Muscle of arm (tissue), 14 donors: ENCODE results near the gene HOTAIR. TPM values are rescaled to one million over a fixed set of nuclear protein-coding genes. Genes with fewer than 3 reads are reported as not detected.

Source experiments
- DNase-seq: peaks from one replicate; pipeline ENCODE4 v3.0.0-alpha.2; 2013
- long read RNA-seq, 11 donors: transcript quantifications; one replicate each; lab custom pipeline, GENCODE V29; 2026
- polyA plus RNA-seq, 12 donors: library from polyadenylated mRNA; unstranded; fragments of 120-200 nt; gene quantifications; one replicate each; pipeline ENCODE4 v1.2.1, GENCODE V29; 2013; ENCODE audit not compliant: insufficient read length in 12 of 12

HOTAIR gene
- polyA plus RNA-seq: under 1 TPM in 1 of 12 donors, not detected in 11; 0.11 TPM
- long read RNA-seq, donor 1: 0 reads
- long read RNA-seq, donor 2: 0 reads
- long read RNA-seq, donor 3: 0 reads
- long read RNA-seq, donor 4: 0 reads
- long read RNA-seq, donor 5: 0 reads
- long read RNA-seq, donor 6: 0 reads
- long read RNA-seq, donor 7: 0 reads
- long read RNA-seq, donor 8: 0 reads
- long read RNA-seq, donor 9: 0 reads
- long read RNA-seq, donor 10: 0 reads
- long read RNA-seq, donor 11: 0 reads

DNA sequence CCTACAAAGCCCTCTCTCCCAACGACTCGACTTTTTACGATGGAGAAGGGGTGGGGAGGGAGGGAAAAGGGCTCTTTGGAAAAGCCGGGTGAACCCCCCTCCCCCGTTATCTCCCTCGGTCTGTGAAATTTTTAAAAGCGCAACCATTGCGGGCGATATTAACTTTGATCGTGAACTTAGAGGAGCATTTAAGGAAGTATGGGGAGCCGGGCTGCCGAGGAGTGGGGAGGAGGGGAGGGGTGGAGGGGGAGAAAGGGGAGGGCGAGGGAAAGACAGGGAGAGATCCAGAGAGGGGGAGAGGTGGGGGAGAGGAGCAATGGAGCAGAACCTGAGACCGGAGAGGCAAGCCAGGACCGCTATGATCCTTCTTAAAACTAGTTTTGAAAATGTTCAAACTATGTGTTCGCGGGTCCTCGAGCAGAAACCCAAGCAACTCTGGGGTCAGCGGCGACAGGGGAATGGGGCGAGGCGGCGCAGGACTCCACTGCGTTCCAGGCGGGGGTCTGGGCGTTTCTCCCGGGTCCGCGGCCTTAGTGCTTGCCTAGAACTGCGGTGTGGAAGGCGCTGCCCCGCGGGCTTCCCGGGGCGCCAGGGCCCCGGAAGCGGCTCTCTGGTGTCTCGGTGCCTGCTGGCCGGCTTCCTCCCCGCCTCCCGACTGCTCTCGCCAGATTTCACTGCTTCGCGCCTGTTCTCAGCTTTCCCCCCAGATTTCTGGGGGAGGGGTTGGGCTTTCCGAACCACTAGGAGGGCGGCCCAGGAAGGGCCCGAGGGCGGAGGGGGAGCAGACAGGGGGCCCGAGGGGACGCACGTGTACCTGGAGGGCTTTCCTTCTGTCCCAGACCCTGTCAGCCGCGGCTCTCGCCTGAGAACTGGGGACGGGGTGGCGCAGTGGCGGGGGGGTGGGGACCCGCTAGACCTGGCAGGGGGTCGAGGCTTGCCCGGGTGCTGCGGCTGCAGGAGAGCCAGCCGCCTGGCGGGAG is at the start of gene HOTAIR:
Gene HOTAIR, minus strand, starts transcription at position 871 of the 980 bp plus-strand sequence.
- no peak for DNase-seq

DNA sequence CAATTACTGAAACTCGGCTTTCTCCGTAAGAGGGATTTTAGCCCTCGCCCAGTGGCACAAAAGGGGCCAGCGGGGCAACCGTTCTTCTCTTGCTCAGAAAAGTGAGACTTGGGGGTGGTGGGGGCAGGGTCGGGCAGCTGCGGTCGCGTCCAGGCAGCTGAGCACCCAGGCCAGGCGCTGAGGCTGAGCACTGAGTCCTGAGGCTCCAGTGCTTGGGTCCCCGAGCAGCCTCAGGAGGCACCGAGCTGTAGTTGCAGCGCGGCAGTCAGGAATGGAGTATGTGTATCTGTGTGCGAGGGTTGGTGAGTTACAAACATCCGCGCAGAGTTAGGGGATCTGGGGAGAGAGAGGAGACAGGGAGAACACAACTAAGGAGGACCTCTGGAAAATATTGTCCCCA is 49.4 kb upstream of the HOTAIR start:
- no peak for DNase-seq

DNA sequence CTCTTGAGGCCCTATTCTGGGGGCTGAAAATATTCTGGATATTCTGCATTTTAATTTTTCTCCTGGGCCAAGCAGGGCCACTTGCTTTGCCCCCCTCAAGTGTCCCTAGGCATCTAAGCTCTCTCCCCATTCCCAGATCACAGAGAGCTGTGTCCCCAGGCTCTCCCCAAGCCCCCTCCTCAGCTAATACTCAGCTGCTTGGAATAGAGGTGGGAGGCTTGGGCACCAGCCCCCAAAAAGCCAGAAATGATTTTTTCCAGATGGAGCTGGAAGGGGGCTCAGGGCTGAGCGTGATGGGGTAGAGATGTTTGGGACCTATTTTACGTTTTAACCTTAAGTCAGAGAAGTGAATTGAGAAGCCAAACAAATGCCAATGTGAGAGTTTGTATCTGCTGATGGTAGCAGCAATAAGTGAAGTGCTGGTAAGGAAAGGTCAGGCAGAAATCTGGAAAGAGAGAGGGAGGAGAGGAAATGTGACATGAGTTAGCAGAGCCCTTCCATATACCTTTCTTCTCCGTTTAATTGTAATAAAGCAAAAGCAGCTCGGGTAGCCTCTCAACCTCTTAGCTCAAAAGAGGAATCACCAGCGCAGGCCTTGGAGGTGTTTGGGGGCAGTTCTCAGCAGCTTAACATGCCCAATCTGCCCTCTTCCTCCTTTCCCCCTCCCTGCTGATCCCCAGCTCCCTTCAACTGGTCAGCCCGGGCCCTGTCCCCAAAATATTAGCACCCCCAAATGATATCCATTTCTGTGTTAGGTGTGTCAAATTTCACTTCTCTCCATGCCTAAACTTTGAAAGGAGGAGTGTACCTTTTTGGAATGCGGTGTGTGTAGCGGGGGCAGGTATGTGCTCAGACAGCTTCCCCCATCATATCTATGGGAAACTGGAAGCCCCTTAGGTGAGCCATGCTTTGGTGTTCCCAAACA is 48.5 kb upstream of the HOTAIR start:
- DNase-seq: no peak

DNA sequence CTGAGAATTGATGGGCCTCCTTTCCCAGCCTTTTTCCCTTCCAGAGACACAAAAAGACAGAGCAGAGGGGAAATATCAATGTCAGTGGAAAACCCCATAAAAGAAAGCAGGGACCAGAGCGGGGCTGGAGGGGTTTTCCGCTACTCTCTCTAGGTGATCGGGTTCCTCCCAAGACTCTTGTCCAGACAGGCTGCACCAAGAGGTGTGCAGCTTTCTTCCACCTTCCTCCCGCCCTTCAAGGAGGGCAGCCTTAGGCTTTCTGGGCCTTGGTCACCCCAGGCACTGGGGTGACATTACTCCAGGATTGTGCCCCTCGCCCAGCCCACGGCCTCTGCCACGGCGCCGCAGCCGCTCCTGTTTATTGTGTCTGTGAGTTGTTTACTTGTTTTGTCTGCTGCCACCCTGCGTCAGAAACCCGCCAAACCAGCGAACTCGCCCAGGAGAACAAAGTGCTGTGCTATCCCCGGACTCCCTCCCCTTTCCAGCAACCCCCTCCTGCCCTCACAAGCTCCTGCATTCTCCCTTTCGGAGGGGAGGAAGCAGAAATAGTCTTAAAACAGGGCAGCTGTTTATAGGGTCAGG is 46.8 kb upstream of the HOTAIR start:
- DNase-seq: no peak

DNA sequence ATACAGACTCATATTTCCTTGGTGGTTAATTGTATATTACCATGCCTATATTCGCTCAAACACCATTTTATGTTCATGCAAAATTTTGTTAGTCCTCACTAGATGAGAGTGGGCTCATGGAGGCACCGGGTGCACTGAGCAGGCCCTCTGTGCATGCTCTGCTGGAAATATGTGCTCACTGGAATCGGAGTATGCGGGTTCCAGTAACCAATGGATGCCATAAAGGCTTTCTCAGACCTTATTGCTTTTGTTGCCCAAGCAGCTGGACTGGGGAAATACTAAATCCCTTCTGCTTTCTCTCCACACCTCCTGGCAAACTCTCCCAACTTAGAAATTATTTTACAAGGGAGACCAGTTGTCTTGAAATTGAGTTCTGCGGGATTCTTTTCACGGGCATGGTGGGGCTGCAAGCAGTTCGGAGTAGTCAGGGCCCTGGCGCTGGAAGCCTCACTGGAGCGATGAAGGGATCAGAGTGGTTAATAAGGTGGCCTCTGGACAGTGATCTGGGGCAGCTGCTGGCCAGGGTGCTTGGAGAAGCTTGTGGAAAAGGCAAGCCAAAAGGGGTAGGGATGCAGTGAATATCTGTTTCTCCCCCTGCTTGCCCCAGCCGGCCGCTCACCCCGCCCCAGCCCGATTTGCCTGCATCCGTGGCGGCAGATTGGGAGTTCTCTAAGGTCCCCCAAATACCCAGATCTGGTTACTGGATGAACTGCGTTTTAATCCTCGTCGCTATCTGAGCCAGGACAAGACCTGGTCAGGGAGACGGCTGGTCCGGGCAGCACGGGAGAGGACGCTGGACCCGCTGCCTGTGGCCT is 46.0 kb upstream of the HOTAIR start:
- DNase-seq: no peak

DNA sequence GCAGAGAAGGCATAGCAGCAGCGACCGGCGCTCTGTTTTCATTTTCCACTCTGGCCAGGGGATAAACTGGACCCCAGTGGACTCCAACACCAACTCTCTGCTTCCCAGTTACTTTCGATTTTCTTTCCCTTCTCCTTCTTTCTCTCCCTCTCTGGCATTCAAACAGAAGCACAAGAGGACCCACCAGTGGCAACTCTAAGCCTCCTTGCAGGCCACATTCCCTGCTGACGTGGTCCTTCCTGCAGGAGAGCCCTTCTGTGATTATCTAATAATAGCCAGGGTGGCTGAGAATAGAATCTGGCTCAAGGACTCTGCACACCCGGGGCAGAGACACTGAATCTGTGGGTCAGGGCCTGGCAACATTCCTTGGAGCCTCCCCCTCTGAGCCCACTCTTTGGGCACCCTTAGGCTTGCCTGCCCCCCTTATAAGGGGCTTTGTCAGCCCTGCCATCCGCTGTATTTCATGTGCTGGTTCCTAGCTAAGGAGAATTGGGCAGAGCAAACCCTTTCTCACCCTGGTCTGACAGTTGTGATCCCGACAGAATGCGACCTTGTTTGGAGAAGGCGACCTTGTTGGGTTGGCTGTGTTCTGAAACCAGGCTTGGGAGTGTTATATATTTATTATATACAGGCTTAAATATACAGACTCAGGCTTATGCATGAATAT is 45.3 kb upstream of the HOTAIR start:
- DNase-seq: no peak

DNA sequence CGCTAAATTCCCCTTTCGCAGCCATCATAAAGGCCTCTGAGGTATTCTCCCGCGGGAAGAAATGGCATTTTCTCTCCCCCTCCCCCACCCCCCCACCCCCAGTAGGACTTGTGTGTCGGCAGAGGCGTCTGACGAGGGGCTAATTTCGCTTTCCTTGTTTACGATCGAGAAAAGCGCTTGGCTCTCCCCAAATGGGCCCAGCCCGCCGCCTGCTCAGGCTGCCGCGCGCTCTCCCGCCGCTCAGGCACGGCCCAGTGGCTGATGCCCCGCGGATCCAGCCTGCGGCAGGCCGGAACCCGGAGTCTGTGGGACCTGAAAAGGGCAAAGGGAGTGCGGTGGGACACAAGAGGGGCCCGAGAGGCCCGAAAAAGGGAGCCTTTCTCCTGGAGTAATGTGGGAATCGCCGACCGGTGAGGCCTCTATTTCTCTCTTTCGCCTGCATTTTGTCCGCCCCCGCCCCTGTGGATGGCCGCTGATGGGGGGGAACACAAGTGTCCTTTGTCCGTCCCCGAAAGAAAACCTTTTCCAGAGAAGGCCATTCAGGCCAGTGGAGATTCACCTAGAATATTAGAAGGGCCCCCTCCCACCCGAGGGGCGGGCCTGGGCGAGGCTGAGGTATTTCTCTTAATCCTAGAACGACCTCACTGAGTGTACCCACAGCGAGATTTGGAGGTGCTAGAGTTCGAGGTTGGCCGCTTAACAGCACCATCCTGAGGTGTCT is 44.5 kb upstream of the HOTAIR start:
- no peak for DNase-seq

DNA sequence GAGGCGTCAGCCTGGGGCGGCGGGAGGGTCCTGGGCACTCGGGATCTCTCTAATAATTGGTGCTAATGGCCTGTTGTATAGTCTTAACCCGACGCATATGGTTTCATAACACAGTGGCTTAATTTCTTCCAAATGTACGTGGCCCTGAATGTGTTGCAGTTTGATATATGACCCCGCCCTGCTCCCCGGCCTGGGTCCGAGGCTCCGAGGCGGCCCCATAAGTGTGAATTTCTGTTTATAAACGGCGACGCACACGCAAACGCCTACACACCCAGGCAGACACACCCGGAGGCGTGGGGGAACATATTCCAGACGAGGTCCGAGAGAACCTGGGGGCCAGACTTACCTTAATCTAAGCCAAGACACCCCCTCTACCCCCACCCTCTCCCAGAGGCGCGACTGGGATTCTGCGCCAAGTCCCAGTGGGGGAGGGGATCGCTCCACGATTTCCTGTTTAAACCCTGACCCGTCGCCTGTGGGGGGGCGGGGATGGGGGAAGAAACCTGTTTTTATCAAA is 43.8 kb upstream of the HOTAIR start:
- no peak for DNase-seq

DNA sequence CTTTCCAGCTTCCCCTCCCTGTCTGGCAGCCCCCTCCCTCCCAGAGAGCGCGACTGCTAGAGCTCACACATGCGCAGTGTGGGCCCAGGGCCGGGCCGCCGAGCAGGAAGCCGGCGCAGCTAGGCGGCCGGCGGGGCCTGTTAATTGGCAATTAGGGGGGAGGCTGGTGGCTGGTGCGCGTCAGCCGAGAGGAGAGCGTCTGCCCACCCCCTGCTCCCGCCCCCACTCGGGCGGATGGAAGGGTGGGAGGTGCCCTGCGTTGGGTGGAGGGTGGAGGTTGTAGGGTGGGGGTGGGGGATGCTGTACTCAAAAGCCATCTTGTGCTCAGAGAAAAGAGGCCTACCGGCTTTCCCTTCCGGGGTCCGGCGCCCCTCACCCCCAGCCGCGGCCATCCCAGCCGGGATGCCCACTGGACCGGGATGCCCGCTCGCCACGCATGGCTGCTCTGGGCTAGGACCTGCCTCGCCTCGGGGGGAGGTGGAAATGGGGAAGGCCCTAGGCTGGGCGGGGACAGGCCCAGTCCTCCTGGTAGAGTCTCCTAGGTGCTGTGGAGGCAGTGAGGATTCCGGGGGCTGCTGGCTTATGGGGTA is 43.2 kb upstream of the HOTAIR start:
- peak; percentile 85 for DNase-seq

DNA sequence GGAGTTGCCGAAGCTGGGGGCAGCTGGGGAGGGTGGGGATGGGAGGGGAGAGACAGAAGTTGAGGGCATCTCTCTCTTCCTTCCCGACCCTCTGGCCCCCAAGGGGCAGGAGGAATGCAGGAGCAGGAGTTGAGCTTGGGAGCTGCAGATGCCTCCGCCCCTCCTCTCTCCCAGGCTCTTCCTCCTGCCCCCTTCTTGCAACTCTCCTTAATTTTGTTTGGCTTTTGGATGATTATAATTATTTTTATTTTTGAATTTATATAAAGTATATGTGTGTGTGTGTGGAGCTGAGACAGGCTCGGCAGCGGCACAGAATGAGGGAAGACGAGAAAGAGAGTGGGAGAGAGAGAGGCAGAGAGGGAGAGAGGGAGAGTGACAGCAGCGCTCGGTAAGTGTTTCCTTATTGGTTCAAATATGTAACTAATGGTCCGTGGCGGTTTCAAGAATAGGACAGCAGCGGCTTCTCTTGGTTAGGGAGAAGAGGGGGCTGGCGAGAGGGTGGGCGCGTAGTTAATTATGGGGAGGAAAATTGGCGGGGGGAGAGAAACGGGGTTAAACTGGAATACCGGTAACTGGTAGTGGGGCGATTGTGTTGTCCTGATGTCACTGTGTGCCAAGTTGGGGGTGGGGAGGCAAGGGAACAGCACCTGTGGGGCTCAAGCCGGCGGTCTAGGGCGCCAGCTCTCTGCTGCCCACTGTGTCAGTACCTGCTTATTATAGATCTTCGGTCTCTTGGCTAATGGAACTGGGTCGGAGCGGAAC is 42.5 kb upstream of the HOTAIR start:
- no peak for DNase-seq

DNA sequence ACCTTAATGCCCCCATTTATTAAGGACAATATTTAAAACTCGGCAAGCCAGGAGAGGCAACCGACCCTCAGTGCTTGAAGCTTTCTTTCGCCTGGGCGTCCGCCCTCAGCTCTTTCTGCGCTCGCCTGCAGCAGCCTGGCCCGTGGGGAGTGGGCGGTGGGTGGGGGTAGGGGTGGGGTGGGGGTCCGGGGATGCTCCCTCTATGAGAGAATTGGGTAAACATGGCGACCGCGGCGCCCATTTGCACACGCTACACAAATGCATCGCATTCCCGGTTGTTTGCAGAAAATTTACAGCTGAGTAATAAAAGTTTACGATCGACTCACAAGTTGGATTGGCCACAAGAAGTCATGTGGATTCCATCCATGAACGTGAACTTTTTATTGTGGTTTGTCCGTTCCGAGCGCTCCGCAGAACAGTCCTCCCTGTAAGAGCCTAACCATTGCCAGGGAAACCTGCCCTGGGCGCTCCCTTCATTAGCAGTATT is 41.8 kb upstream of the HOTAIR start:
- no peak for DNase-seq

DNA sequence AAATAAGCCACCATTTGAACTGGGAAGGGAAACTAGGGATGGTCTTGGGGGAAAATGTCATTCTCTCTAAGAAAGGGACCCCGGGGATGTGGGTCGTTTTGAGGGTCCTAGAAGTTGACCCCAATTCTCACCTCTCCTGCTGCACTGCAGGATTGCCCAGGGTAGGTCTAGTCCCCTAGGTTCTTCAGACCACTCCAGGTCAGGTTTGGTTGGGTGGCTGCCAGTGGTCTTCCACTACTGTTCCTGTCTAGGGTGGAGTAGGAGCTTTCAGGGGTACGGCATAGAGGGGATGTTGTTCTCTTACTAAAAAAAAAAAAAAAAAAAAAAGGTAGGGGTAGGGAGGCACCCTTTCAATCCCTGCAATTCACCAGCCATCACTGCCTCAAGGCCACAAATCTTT is 41.3 kb upstream of the HOTAIR start:
- no peak for DNase-seq

DNA sequence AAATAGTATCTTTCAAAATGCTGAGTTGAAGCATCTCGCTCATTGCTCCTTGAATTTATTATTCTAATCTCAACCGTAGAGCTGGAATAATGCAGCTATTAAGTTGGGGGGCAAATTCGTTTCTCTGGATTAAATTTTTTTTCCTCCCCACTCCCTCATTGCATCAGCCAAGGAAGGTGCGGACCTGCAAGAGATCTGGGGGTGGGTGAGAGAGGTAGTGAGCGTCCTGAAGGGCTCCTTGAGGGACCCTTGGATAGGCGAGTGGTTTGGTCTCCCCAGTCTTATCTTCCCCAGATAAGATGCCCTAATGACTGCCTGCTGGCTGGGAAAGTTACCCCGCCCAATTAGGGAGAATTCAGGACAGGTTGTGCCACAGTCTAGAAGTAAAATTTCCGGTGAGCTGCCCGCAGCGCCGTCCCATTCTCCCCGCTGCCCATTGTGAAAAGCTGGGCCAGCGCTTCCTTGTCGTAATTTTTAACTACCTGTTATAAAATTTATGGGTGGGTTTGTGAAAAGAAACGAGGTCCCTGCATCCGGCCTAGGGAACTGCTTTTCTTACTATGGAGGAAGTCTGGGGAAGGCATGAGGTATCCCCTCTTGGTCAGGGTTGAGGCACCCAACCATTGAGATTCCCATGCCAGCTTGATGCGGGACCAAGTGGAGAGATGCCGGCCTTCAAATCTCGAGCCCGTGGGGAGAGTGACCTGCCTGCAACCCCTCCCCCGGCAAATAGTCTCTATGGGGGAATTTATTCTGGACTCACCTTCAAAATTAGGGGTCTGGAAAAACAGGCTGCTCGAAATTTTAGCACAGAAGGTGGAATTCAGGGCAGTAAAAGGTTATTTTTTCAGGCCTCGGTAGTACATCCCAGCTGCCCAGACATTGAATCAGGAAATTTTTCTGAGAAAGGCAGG is 40.5 kb upstream of the HOTAIR start:
- DNase-seq: no peak

DNA sequence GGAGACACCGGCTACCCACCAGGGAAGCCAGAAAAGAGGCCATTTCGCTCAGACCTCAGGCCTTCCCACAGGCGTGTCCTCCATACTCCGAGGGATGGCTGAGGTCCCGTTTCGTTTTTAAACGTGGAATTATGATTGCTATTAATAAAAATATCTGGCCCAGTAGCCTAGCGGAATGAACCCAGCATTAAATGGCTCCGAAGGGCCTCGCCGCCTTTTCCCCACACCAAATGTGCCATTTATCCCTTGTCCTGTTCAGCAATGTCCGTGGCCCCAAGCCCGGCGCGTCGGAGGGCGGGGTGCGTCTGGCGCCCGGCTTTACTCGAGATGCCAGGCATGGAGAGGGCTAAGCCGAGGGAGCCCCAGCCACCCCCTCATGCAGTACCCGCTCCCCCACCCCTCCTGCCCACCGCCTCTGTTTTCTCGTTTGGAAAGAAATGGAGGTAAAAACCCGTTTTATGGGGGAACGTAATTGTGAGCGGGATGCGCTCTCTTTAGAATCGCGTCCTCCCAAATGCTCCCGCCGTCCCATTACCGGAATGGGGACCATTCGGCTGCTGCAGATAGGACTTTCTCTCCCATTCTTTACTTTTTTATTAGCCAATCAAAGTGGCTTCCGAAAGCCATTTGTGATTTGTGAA is 39.7 kb upstream of the HOTAIR start:
- no peak for DNase-seq

DNA sequence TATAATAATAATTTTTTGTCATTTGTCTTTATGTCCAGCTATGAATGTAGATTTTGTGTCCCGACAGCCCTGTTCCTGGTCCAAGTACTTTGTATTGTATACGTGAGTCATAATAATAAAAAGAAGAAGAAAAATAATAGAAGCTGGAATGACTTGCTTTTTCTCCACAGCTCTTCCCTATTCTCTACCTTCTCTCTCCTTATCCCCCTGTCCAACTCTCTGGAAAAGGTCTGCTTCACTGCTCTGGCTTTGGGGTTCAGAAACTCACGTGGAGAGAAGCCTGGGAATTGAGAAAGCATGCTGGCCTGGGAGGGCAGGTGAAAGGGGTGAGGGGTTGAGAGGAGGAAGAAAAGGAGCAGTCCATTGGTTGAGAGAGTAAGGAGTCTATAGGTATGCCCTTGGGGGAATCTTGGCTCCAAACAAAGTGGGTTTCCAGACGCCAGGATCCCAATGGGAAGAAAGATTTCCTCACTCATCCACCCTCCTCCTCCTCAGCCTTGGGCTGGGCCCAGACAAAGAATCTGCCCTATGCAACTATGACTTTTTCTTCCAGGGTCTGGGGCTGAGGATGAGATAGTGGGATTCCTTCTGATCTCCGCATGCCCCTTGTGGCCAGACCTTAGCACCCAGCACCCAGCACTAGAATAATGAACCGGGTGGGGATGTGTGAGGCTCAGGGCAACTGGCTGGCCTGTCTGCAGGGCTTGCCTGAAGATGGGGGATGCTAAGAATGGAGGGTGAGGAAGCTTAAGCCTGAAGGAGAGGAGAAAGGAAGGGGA is 38.1 kb upstream of the HOTAIR start:
- DNase-seq: no peak
